Motor neuron (in vitro differentiated cells): ENCODE measurements around the gene MED17. TPM values are rescaled to one million over a fixed set of nuclear protein-coding genes. Genes with fewer than 3 reads are reported as not detected.
A peak's percentile ranks its signal among the peaks of the same experiment; 100 is the strongest.

Source experiments
- ATAC-seq, 8 experiments: fragments of 200-7000 bp; cut with Tn5 transposase; replicated peaks in 6 of 8; 2 replicates each; pipeline ENCODE4 v1.8.0; 2021; ENCODE audit warnings: mild to moderate bottlenecking in 8 of 8, moderate library complexity in 8 of 8
- H3K27ac ChIP-seq, 2 donors: fragments of 250-450 bp; sonication (Bioruptor Pico); 2 replicates each; pipeline ENCODE4 v1.9.0; 2021; ENCODE audit warnings: antibody characterized with exemption in 2 of 2, mild to moderate bottlenecking in 2 of 2, moderate library complexity in 1 of 2
- H3K4me1 ChIP-seq, 2 donors: fragments of 250-450 bp; sonication (Bioruptor Pico); replicated peaks in 1 of 2; 2 replicates each; pipeline ENCODE4 v1.6.1; 2021; ENCODE audit warnings: antibody characterized with exemption in 2 of 2, mild to moderate bottlenecking in 2 of 2, moderate library complexity in 1 of 2
- H3K4me3 ChIP-seq, 5 donors: fragments of 250-450 bp; sonication (Bioruptor Pico); 2 replicates each; pipeline ENCODE4 v1.9.0; 2021; ENCODE audit warnings: antibody characterized with exemption in 5 of 5, mild to moderate bottlenecking in 5 of 5, moderate library complexity in 4 of 5
- WGBS, 10 experiments: fragments of 450-650 bp; shearing (Covaris generic); methylation state at CpG; one replicate each; pipeline ENCODE4 v1.0.0; 2022; 5-methylcytosine and 5-hydroxymethylcytosine counted together
- in situ Hi-C, 9 experiments: fragments of 400-800 bp; cut with MboI; loops; one replicate each; pipeline ENCODE4 v1.15.0; 2021; ENCODE audit warnings: low sequenced_read_pairs in 9 of 9, low pct_unique_long_range_greater_than_20kb in 2 of 9; ENCODE audit not compliant: unreplicated experiment in 9 of 9
- total RNA-seq, 8 experiments: library from RNA; unstranded; fragments of 300-600 nt; gene quantifications; 2 replicates each; pipeline versions ENCODE4 v1.2.3 to v1.2.4, GENCODE V29; 2022

MED17 gene, protein sequence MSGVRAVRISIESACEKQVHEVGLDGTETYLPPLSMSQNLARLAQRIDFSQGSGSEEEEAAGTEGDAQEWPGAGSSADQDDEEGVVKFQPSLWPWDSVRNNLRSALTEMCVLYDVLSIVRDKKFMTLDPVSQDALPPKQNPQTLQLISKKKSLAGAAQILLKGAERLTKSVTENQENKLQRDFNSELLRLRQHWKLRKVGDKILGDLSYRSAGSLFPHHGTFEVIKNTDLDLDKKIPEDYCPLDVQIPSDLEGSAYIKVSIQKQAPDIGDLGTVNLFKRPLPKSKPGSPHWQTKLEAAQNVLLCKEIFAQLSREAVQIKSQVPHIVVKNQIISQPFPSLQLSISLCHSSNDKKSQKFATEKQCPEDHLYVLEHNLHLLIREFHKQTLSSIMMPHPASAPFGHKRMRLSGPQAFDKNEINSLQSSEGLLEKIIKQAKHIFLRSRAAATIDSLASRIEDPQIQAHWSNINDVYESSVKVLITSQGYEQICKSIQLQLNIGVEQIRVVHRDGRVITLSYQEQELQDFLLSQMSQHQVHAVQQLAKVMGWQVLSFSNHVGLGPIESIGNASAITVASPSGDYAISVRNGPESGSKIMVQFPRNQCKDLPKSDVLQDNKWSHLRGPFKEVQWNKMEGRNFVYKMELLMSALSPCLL
- 10 to 100 TPM; 23.2 to 50.6 (median 32.2) TPM for total RNA-seq

GRCh38 chr11:93784145-93784934 lies at the start of gene MED17:
TSS of gene MED17 (plus strand) at chr11:93784282. CDS start at chr11:93784514, 232 bp downstream.
- WGBS, 10 experiments = 0 to 1% (median 0%) methylated on average over 2 to 19 of the region's 72 CpGs; no CpG with 5 or more reads in 5 of the 10 experiments
- Histone ChIP-seq H3K27ac (peak within 1 kb of the TSS; percentile 95), H3K4me3 (peak within 1 kb of the TSS; percentile 72 to 95 (median 91)), H3K4me1 (peaks cover 4 to 6% of the 10 kb centered on the region in 2 donors)
- in situ Hi-C loops = no loop called here
- peak; percentile 95 to 98 (median 97) for ATAC-seq

DNA sequence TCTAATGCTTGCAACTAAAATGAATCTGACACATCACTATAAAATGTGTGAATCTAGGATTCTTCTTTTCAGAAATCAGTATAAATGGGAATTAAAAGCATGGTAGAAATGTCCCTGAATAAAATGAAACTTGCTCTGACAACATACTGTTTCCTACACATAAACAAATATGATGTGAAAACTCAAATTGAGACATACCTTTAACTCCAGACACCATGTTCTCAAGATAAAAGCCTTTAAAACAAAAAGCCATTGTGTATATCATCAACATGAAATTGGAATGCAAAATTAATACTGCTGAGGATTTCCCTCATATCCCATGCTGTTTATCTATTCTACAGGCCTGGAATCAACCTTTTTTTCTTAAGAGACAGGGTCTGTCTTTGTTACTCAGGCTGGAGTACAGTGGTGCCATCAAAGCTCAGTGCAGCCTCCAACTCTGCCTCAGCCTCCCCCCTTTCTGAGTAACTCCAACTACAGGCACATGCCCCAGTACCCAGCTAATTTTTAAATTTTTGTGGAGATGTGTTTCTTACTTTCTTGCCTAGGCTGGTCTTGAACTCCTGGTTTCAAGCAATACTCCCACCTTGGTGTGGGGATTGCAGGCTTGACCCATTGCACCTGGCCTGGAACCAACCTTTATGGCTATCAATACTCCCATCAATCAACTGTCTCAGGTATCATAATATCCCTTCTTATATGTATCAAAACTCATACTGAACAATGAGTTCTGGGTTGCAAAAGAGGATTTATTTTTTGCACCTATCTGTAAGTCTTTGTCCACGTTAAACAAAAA lies 49.5 kb upstream of the MED17 start:
- in situ Hi-C loops = no loop called here
- H3K27ac ChIP-seq = no peak overlapping the region
- WGBS, 10 experiments = 88 to 100% (median 100%) methylated on average over 1 of the region's 1 CpG; no CpG with 5 or more reads in 6 of the 10 experiments
- ATAC-seq = peak in 2 of 8 experiments; percentile 8 to 10
- peaks cover 6 to 25% of the 10 kb centered on the region in 2 donors for H3K4me1 ChIP-seq
- H3K4me3 ChIP-seq = no peak overlapping the region

GRCh38 chr11:93735627-93736026 lies 48.5 kb upstream of the MED17 start:
- 80 to 100% (median 100%) methylated on average over 1 of the region's 1 CpG; no CpG with 5 or more reads in 4 of the 10 experiments for WGBS, 10 experiments
- ATAC-seq = no peak
- in situ Hi-C loops = no loop called here

DNA sequence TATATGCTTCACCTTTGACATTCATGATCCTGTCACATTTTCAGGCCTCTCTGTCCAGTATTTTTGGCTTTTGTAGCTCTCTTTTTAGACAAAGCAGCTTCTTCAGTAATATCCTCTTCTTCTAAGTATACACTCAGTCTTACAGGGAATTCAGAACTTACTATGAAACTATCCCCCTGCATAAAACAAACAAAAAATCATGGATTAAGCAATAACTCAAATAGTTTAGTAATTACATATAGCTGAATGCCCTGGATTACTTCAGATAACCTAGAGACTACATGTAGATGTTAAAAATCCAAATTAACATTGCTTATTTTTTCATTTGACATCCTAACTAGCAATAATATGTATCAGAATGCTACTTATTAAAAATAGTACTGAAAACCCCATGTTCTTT lies 48.0 kb upstream of the MED17 start:
- ATAC-seq = no peak
- Histone ChIP-seq H3K4me3 (no peak overlapping the region), H3K4me1 (peaks cover 6 to 29% of the 10 kb centered on the region in 2 donors), H3K27ac (no peak overlapping the region)
- in situ Hi-C loops = no loop called here

More at GRCh38 chr11:93735627-93736026, 48.5 kb upstream of the MED17 start:
- Histone ChIP-seq H3K4me1 (peaks cover 6 to 29% of the 10 kb centered on the region in 2 donors), H3K4me3 (no peak overlapping the region), H3K27ac (no peak overlapping the region)

DNA sequence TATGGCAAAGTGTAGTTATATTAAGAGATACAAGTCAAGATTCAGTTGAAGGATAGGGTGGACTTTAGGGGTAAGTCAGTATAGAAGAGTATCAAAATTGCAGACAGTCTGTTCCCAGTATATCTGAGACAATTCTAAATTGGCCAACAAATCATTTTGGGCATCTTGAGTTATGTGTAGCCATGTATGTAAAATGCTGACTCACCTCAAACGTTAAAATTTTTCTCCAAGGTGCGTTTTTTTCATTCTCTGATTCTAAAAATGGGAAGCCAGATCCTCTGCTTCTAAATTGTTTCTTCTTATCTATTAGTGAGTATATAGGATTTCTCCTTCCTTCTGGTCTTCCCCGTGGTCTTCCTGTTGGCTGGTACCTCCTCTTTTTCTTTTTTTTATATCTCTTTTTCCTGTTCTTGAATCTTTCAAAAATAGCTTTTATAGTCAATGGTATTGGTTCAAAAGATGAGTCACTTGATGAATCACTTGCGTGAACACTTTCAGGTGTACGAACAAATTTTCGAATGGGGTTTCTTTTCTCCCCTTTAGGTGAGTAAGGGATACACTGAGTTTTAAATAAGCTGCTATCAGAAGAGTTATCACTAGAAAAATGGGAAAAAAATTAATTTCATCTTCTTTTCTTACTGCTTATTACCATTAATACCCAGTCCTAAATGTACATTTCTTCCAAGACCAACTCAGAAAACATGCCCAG lies 46.0 kb upstream of the MED17 start:
- no peak for ATAC-seq
- H3K27ac ChIP-seq = no peak overlapping the region
- peaks cover 13 to 33% of the 10 kb centered on the region in 2 donors for H3K4me1 ChIP-seq
- H3K4me3 ChIP-seq = peak overlapping the region in 3 of 5 donors; percentile 70 to 93 (median 83)
- 19 to 69% (median 48%) methylated on average over 3 to 6 of the region's 6 CpGs for WGBS, 10 experiments
- in situ Hi-C loops = no loop called here

GRCh38 chr11:93738647-93739081 lies 45.4 kb upstream of the MED17 start:
- Histone ChIP-seq H3K27ac (no peak overlapping the region), H3K4me1 (peaks cover 13 to 33% of the 10 kb centered on the region in 2 donors), H3K4me3 (peak overlapping the region; percentile 3 to 93 (median 70))
- no peak for ATAC-seq
- 0 to 42% (median 19%) methylated on average over 1 to 6 of the region's 6 CpGs; no CpG with 5 or more reads in 1 of the 10 experiments for WGBS, 10 experiments
- in situ Hi-C loops = no loop called here

DNA sequence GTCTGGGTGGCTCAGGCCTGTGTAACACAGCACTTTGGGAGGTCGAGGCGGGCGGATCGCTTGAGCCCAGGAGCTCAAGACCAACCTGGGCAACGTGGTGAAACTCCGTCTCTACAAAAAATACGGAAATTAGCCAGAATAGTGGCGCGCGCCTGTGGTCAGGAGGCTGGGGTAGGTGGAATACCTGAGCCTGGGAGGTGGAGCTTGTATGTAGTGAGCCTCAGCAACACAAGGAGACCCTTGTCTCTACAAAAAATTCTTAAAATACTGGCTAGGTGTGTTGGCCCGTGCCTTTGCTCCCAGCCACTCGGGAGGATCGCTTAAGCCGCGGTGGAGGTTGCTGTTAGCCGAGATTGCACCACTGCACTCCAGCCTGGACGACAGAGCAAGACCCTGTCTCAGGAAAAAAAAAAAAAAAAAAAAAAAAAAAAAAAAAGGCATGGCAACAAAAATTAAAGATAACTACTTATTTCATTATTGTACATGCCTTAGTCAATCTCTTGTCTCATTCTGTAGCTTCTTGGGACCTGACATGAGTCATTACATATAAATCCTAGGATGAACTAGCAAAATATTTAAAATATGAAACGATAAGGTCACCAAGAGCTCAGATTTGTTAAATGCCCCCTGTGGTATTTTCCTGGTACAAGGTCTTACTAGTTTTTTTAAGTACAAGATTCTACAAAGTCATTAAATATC lies 43.9 kb upstream of the MED17 start:
- Histone ChIP-seq H3K4me3 (peak overlapping the region; percentile 67 to 93 (median 72)), H3K4me1 (peaks cover 20 to 40% of the 10 kb centered on the region in 2 donors), H3K27ac (peak overlapping the region; percentile 35 to 88)
- in situ Hi-C loops = no loop called here
- no peak for ATAC-seq
- 0 to 3% (median 0%) methylated on average over 1 to 13 of the region's 18 CpGs for WGBS, 10 experiments

DNA sequence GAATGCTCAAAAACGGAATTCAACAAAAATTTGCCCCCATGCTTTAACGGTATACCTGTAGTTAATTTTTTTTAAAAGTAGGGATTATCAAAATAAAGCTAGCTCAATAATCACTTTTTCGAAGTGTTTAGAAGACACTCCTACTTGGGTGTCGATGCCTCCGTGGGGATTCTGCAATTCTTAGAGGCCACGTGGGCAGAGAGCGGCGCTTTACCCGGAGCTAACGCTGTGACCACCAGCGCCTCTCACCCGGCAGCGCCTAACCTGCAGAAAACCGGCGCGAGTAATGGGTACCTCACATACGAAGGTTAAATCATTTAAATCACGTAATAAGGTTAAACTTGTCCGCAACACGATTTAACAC lies 43.4 kb upstream of the MED17 start:
- Histone ChIP-seq H3K4me1 (peaks cover 25 to 46% of the 10 kb centered on the region in 2 donors), H3K4me3 (peak overlapping the region; percentile 67 to 93 (median 72)), H3K27ac (peak overlapping the region; percentile 88 to 94)
- 0 to 7% (median 0%) methylated on average over 1 to 17 of the region's 20 CpGs; no CpG with 5 or more reads in 3 of the 10 experiments for whole genome bisulfite sequencing, 10 experiments
- ATAC-seq = peak; percentile 19 to 41 (median 32)
- in situ Hi-C loops = no loop called here

DNA sequence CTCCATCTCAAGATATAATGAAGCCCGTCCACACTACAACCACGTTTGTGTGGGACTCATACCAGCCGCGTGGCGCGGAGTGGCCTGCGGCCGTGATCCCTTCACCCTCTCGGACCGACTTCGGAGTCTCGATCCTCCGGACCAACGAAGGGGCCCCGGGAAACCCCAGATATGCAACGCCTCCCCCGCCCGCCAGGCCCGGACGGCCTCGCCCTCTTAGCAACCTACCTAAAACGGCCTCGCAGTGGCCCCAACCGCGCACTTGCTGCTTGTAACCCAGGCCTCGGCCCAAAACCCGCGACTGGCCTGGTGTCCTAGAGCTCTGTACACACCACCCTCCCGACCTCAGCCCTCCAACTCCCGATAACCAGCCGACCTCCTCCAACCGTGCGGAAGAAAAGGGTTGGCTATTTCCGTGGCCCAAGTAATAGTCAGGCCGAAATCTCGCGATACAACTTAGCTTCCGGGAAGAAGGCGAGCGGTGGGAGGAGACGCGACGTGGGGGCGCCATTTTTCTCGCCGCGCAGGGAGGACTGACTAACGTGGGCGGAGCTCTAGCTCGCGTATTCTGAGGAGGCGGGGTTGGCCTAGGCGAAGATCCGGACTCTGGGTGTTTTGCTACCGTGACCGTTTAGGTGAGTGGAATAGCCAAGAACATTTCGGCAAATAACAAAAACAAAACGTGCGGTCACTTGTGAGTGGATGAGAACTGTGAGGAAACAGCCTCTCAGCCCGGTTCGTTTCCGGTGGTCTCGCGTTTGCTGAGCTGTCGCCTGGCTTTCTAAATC lies 42.8 kb upstream of the MED17 start, which contains the start of the genes C11orf54 and TAF1D:
Gene C11orf54 (plus strand): TSS at position 579 of the 788 bp plus-strand sequence. CDS start 5,722 bp downstream, outside the sequence.
Gene TAF1D (minus strand): TSS at position 402 of the 788 bp plus-strand sequence. CDS start 2,191 bp downstream, outside the sequence.
- Histone ChIP-seq H3K4me3 (peak within 1 kb of the TSS; percentile 67 to 93 (median 72)), H3K4me1 (peaks cover 26 to 47% of the 10 kb centered on the region in 2 donors), H3K27ac (peak within 1 kb of the TSS; percentile 88 to 94)
- in situ Hi-C loops = no loop called here
- ATAC-seq = peak; percentile 83 to 95 (median 92)
- 0 to 1% (median 0%) methylated on average over 5 to 25 of the region's 65 CpGs; no CpG with 5 or more reads in 5 of the 10 experiments for WGBS, 10 experiments

- H3K27ac ChIP-seq = peak overlapping the region; percentile 88 to 94
- peak; percentile 19 to 41 (median 34) for ATAC-seq
- WGBS, 10 experiments = 0 to 24% (median 1%) methylated on average over 2 to 8 of the region's 8 CpGs; no CpG with 5 or more reads in 2 of the 10 experiments
- peak overlapping the region; percentile 67 to 93 (median 72) for H3K4me3 ChIP-seq
- in situ Hi-C loops = no loop called here
- peaks cover 26 to 47% of the 10 kb centered on the region in 2 donors for H3K4me1 ChIP-seq
Measured at GRCh38 chr11:93741882-93742226, 42.2 kb upstream of the MED17 start.
